Body of pancreas (tissue), 4 donors: ENCODE data around the gene CDK8.

Source experiments
- CTCF ChIP-seq, 7 experiments: fragments of 450-650 bp in 4 of 7; fragments of 200-600 bp in 3 of 7; sonication (generic) in 3 of 7; IDR thresholded peaks; one replicate each; pipeline ENCODE4 v1.5.1; 2016 to 2019; ENCODE audit warnings: antibody characterized with exemption in 7 of 7
- POLR2A ChIP-seq, 3 donors: fragments of 450-650 bp; IDR thresholded peaks; one replicate each; pipeline ENCODE4 v1.6.1; 2016; ENCODE audit warnings: antibody characterized with exemption in 3 of 3, mild to moderate bottlenecking in 2 of 3

- no peak for TF ChIP-seq CTCF (IDR thresholded peaks at IDR 0.05)
- no peak for TF ChIP-seq POLR2A (IDR thresholded peaks at IDR 0.05)
Observed at GRCh38 chr13:26222520-26223046, 31.3 kb upstream of the CDK8 start.
